Memory B cell (primary cell): ENCODE measurements around the gene KRT7.

Source experiments
- ATAC-seq: fragments of 150-1000 bp; cut with Tn5 transposase; 2 replicates; pipeline ENCODE4 v1.10.0; 2021; ENCODE audit warnings: low read depth, mild to moderate bottlenecking, moderate library complexity
- DNase-seq, 2 donors: peaks; one replicate each; pipeline ENCODE4 v3.0.0; 2022; ENCODE audit warnings: low spot score in 2 of 2
- H3K27ac Mint-ChIP-seq: one replicate; pipeline ENCODE4 v1.8.0; 2022; ENCODE audit warnings: mild to moderate bottlenecking, moderate library complexity, mixed read lengths
- H3K27me3 Mint-ChIP-seq: one replicate; pipeline ENCODE4 v1.8.0; 2022; ENCODE audit warnings: mixed read lengths
- H3K36me3 Mint-ChIP-seq: one replicate; pipeline ENCODE4 v1.8.0; 2022; ENCODE audit warnings: mild to moderate bottlenecking, mixed read lengths
- H3K4me1 Mint-ChIP-seq: one replicate; pipeline ENCODE4 v1.8.0; 2022; ENCODE audit warnings: mixed read lengths
- H3K4me3 Mint-ChIP-seq: one replicate; pipeline ENCODE4 v1.8.0; 2022; ENCODE audit warnings: mild to moderate bottlenecking, moderate library complexity, mixed read lengths
- H3K9me3 Mint-ChIP-seq: one replicate; pipeline ENCODE4 v1.8.0; 2022; ENCODE audit warnings: mixed read lengths

The KRT7 gene

GRCh38 chr12:52204095-52204930 is 28.7 kb upstream of the KRT7 start:
- Mint-ChIP-seq H3K36me3 (no peaks in the 10 kb centered on the region), H3K4me3 (no peak overlapping the region), H3K27me3 (peaks cover 22% of the 10 kb centered on the region), H3K9me3 (no peaks in the 10 kb centered on the region), H3K27ac (no peak overlapping the region), H3K4me1 (peaks cover 6% of the 10 kb centered on the region)
- no peak for DNase-seq
- ATAC-seq: no peak

- peaks cover 28% of the 10 kb centered on the region for H3K27me3 Mint-ChIP-seq
Measured at GRCh38 chr12:52204931-52205505, 28.0 kb upstream of the KRT7 start.

DNA sequence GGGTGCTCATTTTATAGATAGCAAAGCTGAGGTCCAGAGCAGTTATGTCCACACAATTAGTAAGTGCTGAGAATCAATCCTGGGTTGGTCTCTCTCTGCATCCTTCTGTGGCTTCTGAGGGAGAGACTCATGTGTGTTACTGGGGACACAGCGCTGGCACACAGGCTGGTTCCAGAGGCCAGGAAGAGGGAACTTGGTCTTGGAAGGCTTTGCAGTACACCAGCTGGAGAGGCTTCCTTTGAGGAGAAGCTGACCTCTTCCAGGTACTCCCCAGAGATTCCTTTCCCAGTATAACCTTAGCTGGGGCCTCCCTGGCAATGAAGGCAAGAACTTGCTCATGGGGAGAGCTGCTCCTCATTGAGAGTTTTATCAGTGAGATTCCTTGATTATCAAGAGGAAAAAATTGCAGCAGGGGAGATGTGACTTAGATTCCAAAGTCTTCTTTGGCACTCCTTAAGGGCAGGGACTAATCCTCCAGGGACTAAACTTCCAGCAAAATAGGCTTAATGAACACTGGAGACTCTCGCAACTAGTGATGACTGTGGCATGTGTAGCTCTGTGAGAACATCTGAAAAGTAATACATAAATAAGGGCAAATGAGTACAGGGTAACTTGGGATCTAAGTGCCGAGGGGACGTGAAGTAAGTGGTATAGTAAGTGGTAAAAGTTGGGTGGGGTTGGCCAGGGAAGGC is 27.3 kb upstream of the KRT7 start:
- DNase-seq (no peak), ATAC-seq (no peak)
- H3K36me3 Mint-ChIP-seq: no peaks in the 10 kb centered on the region
- H3K9me3 Mint-ChIP-seq: no peaks in the 10 kb centered on the region
- no peak overlapping the region for H3K4me3 Mint-ChIP-seq
- H3K27me3 Mint-ChIP-seq: peaks cover 28% of the 10 kb centered on the region
- H3K27ac Mint-ChIP-seq: no peak overlapping the region
- H3K4me1 Mint-ChIP-seq: peaks cover 6% of the 10 kb centered on the region

More at GRCh38 chr12:52204931-52205505, 28.0 kb upstream of the KRT7 start:
- no peaks in the 10 kb centered on the region for H3K36me3 Mint-ChIP-seq
- no peak overlapping the region for H3K27ac Mint-ChIP-seq
- peaks cover 6% of the 10 kb centered on the region for H3K4me1 Mint-ChIP-seq
- DNase-seq: no peak
- no peak overlapping the region for H3K4me3 Mint-ChIP-seq
- ATAC-seq: no peak
- no peaks in the 10 kb centered on the region for H3K9me3 Mint-ChIP-seq

GRCh38 chr12:52206304-52207040 is 26.6 kb upstream of the KRT7 start:
- ATAC-seq: no peak
- Mint-ChIP-seq H3K4me3 (no peak overlapping the region), H3K27me3 (peaks cover 32% of the 10 kb centered on the region), H3K27ac (no peak overlapping the region), H3K36me3 (no peaks in the 10 kb centered on the region), H3K4me1 (peaks cover 6% of the 10 kb centered on the region), H3K9me3 (no peaks in the 10 kb centered on the region)
- no peak for DNase-seq

DNA sequence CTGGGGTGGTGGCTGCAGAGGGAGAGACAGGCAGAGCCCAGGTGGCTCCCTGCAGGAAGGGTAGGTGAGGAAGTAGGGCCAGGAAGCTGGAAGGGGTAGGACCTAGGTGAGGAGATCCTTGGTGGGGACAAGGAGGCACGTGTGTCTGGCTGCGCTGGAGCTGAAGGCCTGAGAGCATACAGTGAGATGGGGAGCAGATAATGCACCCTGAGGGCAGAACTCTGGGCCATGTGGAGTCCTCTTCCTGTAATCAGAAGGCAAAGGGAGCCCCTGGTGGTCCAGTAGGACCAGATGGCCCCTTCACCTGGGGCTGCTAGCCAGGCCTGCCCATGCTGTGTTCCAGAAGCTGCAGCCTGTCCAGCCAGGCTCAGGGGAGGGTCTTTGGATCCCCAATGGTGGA is 25.9 kb upstream of the KRT7 start:
- DNase-seq (no peak), ATAC-seq (no peak)
- Mint-ChIP-seq H3K4me1 (peaks cover 6% of the 10 kb centered on the region), H3K27ac (no peak overlapping the region), H3K36me3 (no peaks in the 10 kb centered on the region), H3K4me3 (no peak overlapping the region), H3K27me3 (peaks cover 32% of the 10 kb centered on the region), H3K9me3 (no peaks in the 10 kb centered on the region)

DNA sequence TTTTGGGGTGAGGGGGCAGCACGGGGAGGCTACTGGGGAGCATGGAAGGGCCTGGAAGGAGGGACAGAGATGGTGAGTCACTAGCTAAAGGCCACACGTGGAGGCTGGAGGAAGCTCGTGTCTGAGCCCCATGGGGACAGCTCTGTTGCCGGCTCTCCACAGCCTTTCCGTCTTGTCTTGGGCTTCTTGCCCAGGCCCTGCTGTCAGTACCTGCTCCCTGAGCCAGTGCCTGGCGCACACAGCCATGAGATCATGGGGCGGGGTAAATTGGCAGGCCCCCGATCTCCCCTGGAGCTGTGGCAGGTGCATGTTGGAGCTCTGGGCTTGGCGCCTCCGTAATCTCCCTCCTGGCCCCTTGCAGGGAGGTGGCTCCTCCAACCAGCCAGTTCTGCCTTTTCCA is 25.1 kb upstream of the KRT7 start:
- no peaks in the 10 kb centered on the region for H3K9me3 Mint-ChIP-seq
- H3K4me3 Mint-ChIP-seq: no peak overlapping the region
- H3K27ac Mint-ChIP-seq: no peak overlapping the region
- H3K36me3 Mint-ChIP-seq: no peaks in the 10 kb centered on the region
- DNase-seq (no peak), ATAC-seq (no peak)
- peaks cover 3% of the 10 kb centered on the region for H3K4me1 Mint-ChIP-seq
- H3K27me3 Mint-ChIP-seq: peaks cover 30% of the 10 kb centered on the region

DNA sequence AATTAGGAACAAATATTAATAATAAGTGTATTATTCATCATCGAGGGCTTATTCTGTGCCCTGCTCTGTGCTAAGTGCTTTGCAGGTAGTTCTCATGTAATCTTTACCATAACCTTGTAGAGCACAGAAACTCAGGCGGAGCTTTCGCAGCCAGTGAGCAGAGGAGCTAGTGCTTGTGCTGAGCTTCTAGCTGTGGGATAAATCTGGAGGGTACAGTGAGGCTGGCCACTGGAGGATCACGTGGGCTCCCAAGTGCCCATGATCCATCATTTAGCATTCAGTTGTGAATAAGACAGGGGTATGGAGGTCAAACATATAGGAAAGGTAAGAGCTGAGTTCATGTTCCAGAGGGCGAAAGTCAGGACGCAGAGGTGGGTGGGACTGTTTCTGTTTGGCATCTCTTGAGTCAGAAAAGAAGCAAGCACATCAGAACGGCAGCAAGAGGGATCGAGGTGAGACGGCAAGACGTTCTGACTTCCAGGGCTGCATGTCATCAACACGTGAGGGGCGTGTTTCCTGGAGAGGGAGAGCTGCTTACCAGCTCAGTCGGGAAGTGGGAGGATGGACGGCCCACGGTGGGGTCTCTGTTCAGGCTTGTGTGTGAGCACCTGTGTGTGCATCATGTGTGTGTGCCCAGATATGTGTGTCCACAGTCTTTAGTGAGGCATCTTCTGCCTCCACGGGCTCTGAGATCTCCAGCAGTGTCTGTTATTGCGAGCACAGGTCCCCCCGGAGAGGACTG is 24.4 kb upstream of the KRT7 start:
- Mint-ChIP-seq H3K27ac (no peak overlapping the region), H3K36me3 (no peaks in the 10 kb centered on the region), H3K4me1 (no peaks in the 10 kb centered on the region), H3K4me3 (no peak overlapping the region), H3K27me3 (peaks cover 31% of the 10 kb centered on the region), H3K9me3 (no peaks in the 10 kb centered on the region)
- DNase-seq (no peak), ATAC-seq (no peak)

GRCh38 chr12:52209321-52209720 is 23.7 kb upstream of the KRT7 start:
- no peak overlapping the region for H3K4me3 Mint-ChIP-seq
- H3K4me1 Mint-ChIP-seq: peaks cover 5% of the 10 kb centered on the region
- no peak for ATAC-seq
- H3K36me3 Mint-ChIP-seq: no peaks in the 10 kb centered on the region
- no peaks in the 10 kb centered on the region for H3K9me3 Mint-ChIP-seq
- H3K27me3 Mint-ChIP-seq: peaks cover 34% of the 10 kb centered on the region
- DNase-seq: no peak
- H3K27ac Mint-ChIP-seq: no peak overlapping the region

GRCh38 chr12:52210186-52210924 is 22.7 kb upstream of the KRT7 start:
- no peak overlapping the region for H3K4me3 Mint-ChIP-seq
- ATAC-seq: no peak
- H3K9me3 Mint-ChIP-seq: no peaks in the 10 kb centered on the region
- H3K4me1 Mint-ChIP-seq: peaks cover 5% of the 10 kb centered on the region
- H3K27me3 Mint-ChIP-seq: peaks cover 37% of the 10 kb centered on the region
- no peaks in the 10 kb centered on the region for H3K36me3 Mint-ChIP-seq
- H3K27ac Mint-ChIP-seq: no peak overlapping the region
- DNase-seq: no peak

- H3K4me3 Mint-ChIP-seq: no peak overlapping the region
- no peaks in the 10 kb centered on the region for H3K36me3 Mint-ChIP-seq
- H3K4me1 Mint-ChIP-seq: peaks cover 5% of the 10 kb centered on the region
- ATAC-seq (no peak), DNase-seq (no peak)
- no peak overlapping the region for H3K27ac Mint-ChIP-seq
- peaks cover 36% of the 10 kb centered on the region for H3K27me3 Mint-ChIP-seq
- no peaks in the 10 kb centered on the region for H3K9me3 Mint-ChIP-seq
Measured at GRCh38 chr12:52210925-52211650, 22.0 kb upstream of the KRT7 start.

DNA sequence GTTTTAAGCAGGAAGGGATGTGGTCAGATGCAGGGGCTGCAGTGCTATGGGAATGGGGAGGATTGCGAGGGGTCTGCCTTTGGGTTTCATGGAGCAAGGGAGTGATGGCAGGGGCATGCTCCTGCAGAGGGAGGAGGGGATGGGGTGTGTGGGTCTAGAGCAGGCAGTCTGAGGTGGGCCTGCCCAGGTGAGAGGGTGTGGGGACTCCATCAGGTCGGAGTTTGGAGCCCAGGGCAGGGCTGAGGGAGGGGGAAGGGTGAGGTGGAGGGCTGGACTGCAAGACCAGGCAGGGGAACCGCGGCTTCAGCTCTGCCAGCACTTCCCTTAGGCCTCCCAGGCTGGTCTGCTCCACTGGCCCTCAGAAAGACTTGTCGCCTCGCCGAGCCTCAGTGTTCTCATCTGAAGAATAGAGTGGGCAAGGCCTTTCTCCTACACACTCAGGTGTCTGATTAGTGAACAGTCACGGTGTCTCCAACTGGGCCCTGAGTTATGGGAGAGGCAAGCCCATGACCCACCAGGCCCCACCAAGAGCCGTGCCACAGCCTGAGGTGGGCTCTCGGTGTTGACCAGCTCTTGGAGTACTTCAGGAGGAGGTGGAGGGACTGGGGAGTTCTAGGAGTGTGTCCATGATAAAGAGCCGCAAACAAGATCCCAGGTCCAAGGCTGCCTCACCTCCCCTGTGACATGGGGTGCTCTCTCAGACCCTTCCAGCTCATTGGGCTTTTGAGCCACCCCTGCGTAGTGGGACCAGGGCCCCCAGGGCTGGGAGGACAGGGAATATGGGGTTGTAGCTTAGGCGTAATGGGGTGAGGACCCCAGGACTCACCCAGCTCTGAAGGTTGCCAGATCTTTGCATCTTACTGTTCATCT is 21.1 kb upstream of the KRT7 start:
- Mint-ChIP-seq H3K9me3 (no peaks in the 10 kb centered on the region), H3K36me3 (no peaks in the 10 kb centered on the region), H3K4me1 (peaks cover 5% of the 10 kb centered on the region), H3K4me3 (no peak overlapping the region), H3K27ac (no peak overlapping the region), H3K27me3 (peaks cover 38% of the 10 kb centered on the region)
- DNase-seq (no peak), ATAC-seq (no peak)
